Neural cell (in vitro differentiated cells): Measurements from ENCODE around the gene UBE2L3. TPM values are rescaled to one million over a fixed set of nuclear protein-coding genes. Genes with fewer than 3 reads are reported as not detected.

Experiments used
- H2AFZ ChIP-seq: fragments of 200-600, 300-800 bp; sonication (generic), shearing (Covaris generic); 2 replicates; pipeline ENCODE4 v1.6.0; 2014; ENCODE audit warnings: low read depth, mild to moderate bottlenecking, antibody characterized with exemption, low read length, moderate library complexity
- H3F3A ChIP-seq: fragments of 200-600 bp; shearing (Covaris generic); 2 replicates; pipeline ENCODE4 v1.6.1; 2016; ENCODE audit warnings: mild to moderate bottlenecking, moderate library complexity, mixed read lengths, antibody characterized with exemption, low read length; ENCODE audit not compliant: insufficient read depth, poor library complexity, severe bottlenecking
- H3K27ac ChIP-seq: fragments of 200-600, 300-800 bp; sonication (generic), shearing (Covaris generic); 2 replicates; pipeline ENCODE4 v1.5.1; 2014; ENCODE audit warnings: mild to moderate bottlenecking, low read length, moderate library complexity
- H3K27me3 ChIP-seq: fragments of 300-800, 200-600 bp; sonication (generic), shearing (Covaris generic); 2 replicates; pipeline ENCODE4 v1.6.0; 2014; ENCODE audit warnings: mild to moderate bottlenecking, low read depth, low read length, moderate library complexity; ENCODE audit not compliant: insufficient read depth
- H3K36me3 ChIP-seq: fragments of 300-800, 200-600 bp; sonication (generic), shearing (Covaris generic); 2 replicates; pipeline ENCODE4 v1.5.1; 2014; ENCODE audit warnings: mild to moderate bottlenecking, antibody characterized with exemption, low read length, moderate library complexity; ENCODE audit not compliant: insufficient read depth
- H3K4me2 ChIP-seq: fragments of 300-800, 200-600 bp; sonication (generic), shearing (Covaris generic); 2 replicates; pipeline ENCODE4 v1.6.0; 2014; ENCODE audit warnings: mild to moderate bottlenecking, low read length
- H3K4me3 ChIP-seq: fragments of 300-800, 200-600 bp; sonication (generic), shearing (Covaris generic); 2 replicates; pipeline ENCODE4 v1.5.1; 2014; ENCODE audit warnings: mild to moderate bottlenecking, low read length, moderate library complexity
- H3K79me2 ChIP-seq: fragments of 200-600 bp; shearing (Covaris generic); replicated peaks from 2 replicates; pipeline ENCODE4 v1.6.0; 2014; ENCODE audit warnings: mild to moderate bottlenecking, low read length, moderate library complexity; ENCODE audit not compliant: insufficient read depth
- H3K9ac ChIP-seq: fragments of 300-800, 200-600 bp; sonication (generic), shearing (Covaris generic); 2 replicates; pipeline ENCODE4 v1.6.1; 2016; ENCODE audit warnings: mild to moderate bottlenecking, low read length, mixed read lengths
- H3K9me2 ChIP-seq: fragments of 200-600 bp; shearing (Covaris generic); 2 replicates; pipeline ENCODE4 v1.6.1; 2016; ENCODE audit warnings: mild to moderate bottlenecking, low read length, mixed read lengths; ENCODE audit not compliant: insufficient read depth
- H3K9me3 ChIP-seq: fragments of 200-600, 300-800 bp; sonication (generic), shearing (Covaris generic); 2 replicates; pipeline ENCODE4 v1.6.1; 2016; ENCODE audit warnings: mild to moderate bottlenecking, mixed run types, low read length, moderate library complexity, mixed read lengths
- H4K20me1 ChIP-seq: fragments of 200-600 bp; shearing (Covaris generic); 2 replicates; pipeline ENCODE4 v1.6.1; 2016; ENCODE audit warnings: mild to moderate bottlenecking, mixed run types; ENCODE audit not compliant: insufficient read depth
- CTCF ChIP-seq: fragments of 450-650 bp; IDR thresholded peaks from 2 replicates; pipeline ENCODE4 v1.5.1; 2014; ENCODE audit warnings: antibody characterized with exemption, mild to moderate bottlenecking, moderate library complexity; ENCODE audit not compliant: poor library complexity, severe bottlenecking
- EP300 ChIP-seq: fragments of 450-650 bp; conservative IDR thresholded peaks from 2 replicates; pipeline ENCODE4 v1.6.1; 2014; ENCODE audit warnings: antibody characterized with exemption, mild to moderate bottlenecking, moderate library complexity; ENCODE audit not compliant: poor library complexity, severe bottlenecking
- EZH2 ChIP-seq: fragments of 200-600, 300-800 bp; shearing (Covaris generic), sonication (generic); IDR thresholded peaks from 2 replicates; pipeline ENCODE4 v1.6.1; 2014; ENCODE audit warnings: antibody characterized with exemption, low read length, borderline replicate concordance, mild to moderate bottlenecking; ENCODE audit not compliant: insufficient read depth, poor library complexity, severe bottlenecking
- MXI1 ChIP-seq: fragments of 450-650 bp; conservative IDR thresholded peaks from 2 replicates; pipeline ENCODE4 v1.6.1; 2014; ENCODE audit warnings: antibody characterized with exemption, mild to moderate bottlenecking; ENCODE audit not compliant: poor library complexity, severe bottlenecking
- POLR2AphosphoS5 ChIP-seq: IDR thresholded peaks from 2 replicates; pipeline ENCODE4 v1.6.1; 2012
- RAD21 ChIP-seq: fragments of 450-650 bp; conservative IDR thresholded peaks from 2 replicates; pipeline ENCODE4 v1.6.1; 2014; ENCODE audit warnings: antibody characterized with exemption, mild to moderate bottlenecking, moderate library complexity
- SMC3 ChIP-seq: fragments of 450-650 bp; conservative IDR thresholded peaks from 2 replicates; pipeline ENCODE4 v1.6.1; 2014; ENCODE audit warnings: antibody characterized with exemption, mild to moderate bottlenecking, moderate library complexity; ENCODE audit not compliant: poor library complexity
- TAF1 ChIP-seq: IDR thresholded peaks from 2 replicates; pipeline ENCODE4 v1.6.1; 2012; ENCODE audit warnings: low read depth
- polyA plus RNA-seq: library from polyadenylated mRNA; depleted of rRNA; stranded (reverse); fragments of >200 nt; gene quantifications from 2 replicates; pipeline ENCODE4 v1.2.3, GENCODE V29; 2014
- TF ChIP-seq, protein P1 (sequence below): IDR thresholded peaks from 2 replicates; pipeline ENCODE4 v1.6.1; 2012; ENCODE audit warnings: borderline replicate concordance

Gene UBE2L3
- polyA plus RNA-seq, 1 donor from 2014 or later = 49.1 TPM

DNA sequence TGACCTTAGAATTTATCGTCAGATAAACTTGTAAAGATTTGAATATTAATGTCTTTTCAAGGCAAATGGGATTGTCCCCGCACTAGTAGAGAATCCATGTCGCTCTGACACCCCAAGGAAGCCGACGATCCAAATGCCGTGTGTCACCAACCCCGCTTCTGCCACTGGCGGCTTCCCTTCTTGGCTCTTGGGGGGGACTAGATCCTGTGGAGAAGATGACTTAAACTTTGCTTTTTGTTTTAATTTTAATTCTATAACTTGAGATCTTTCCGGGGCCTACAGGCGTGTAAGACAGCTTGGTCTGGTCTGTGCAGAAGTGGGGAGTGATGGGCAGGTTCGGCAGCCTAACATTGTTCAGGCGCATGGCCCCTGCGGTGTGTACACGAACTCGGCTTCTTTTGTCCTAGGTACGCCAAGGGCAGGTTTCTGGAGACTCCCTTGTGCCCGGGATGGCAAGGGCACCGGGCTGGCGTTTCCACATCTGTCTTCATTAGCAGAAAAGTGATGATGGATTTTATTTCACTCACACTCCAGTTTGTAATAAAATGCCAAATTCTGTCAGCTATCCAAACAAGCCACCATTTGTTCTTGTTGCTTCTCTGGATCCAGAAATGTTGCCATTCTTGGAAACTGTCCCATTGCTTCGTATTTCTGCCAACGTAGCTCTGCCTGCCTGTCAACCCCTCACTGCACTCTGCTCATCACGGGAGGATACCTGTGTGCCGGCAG, 55.6 kb downstream of the UBE2L3 start:
- TF ChIP-seq, protein P1, sequence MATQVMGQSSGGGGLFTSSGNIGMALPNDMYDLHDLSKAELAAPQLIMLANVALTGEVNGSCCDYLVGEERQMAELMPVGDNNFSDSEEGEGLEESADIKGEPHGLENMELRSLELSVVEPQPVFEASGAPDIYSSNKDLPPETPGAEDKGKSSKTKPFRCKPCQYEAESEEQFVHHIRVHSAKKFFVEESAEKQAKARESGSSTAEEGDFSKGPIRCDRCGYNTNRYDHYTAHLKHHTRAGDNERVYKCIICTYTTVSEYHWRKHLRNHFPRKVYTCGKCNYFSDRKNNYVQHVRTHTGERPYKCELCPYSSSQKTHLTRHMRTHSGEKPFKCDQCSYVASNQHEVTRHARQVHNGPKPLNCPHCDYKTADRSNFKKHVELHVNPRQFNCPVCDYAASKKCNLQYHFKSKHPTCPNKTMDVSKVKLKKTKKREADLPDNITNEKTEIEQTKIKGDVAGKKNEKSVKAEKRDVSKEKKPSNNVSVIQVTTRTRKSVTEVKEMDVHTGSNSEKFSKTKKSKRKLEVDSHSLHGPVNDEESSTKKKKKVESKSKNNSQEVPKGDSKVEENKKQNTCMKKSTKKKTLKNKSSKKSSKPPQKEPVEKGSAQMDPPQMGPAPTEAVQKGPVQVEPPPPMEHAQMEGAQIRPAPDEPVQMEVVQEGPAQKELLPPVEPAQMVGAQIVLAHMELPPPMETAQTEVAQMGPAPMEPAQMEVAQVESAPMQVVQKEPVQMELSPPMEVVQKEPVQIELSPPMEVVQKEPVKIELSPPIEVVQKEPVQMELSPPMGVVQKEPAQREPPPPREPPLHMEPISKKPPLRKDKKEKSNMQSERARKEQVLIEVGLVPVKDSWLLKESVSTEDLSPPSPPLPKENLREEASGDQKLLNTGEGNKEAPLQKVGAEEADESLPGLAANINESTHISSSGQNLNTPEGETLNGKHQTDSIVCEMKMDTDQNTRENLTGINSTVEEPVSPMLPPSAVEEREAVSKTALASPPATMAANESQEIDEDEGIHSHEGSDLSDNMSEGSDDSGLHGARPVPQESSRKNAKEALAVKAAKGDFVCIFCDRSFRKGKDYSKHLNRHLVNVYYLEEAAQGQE = no peak
- no peak for TF ChIP-seq MXI1
- no peak for TF ChIP-seq EZH2
- TF ChIP-seq SMC3 = no peak
- no peak for TF ChIP-seq TAF1
- TF ChIP-seq RAD21 = no peak
- no peak for TF ChIP-seq CTCF
- TF ChIP-seq EP300 = no peak
- TF ChIP-seq POLR2AphosphoS5 = no peak
- H3K27ac ChIP-seq = no peak overlapping the region
- no peaks in the 10 kb centered on the region for H3K79me2 ChIP-seq
- no peak overlapping the region for H3K4me2 ChIP-seq
- H3K9me3 ChIP-seq = no peaks in the 10 kb centered on the region
- no peaks in the 10 kb centered on the region for H3K36me3 ChIP-seq
- no peaks in the 10 kb centered on the region for H3K27me3 ChIP-seq
- H2AFZ ChIP-seq = no peak overlapping the region
- no peaks in the 10 kb centered on the region for H3F3A ChIP-seq
- no peak overlapping the region for H3K4me3 ChIP-seq
- H3K9me2 ChIP-seq = no peaks in the 10 kb centered on the region
- no peaks in the 10 kb centered on the region for H4K20me1 ChIP-seq
- H3K9ac ChIP-seq = no peak overlapping the region

DNA sequence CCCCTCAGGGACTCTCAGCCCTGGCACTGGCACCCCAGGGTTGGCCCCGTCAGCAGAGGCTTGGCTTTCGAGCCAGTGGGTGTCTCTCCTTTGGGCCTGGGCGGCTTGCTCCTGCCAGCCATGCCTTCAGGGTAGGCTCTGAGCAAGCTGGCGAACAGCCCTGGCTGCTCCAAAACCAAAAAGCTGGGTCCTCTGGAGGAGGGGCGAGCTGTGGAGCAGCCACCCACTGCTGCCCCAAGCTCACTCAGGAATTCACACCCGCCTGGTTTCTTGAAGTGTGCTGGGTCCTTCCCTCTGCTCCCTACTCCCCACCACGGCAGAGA, 56.1 kb downstream of the UBE2L3 start:
- Histone ChIP-seq H3K36me3 (no peaks in the 10 kb centered on the region), H3K9me2 (no peaks in the 10 kb centered on the region), H2AFZ (no peak overlapping the region), H3K9me3 (no peaks in the 10 kb centered on the region), H3K4me3 (no peak overlapping the region), H3K27ac (no peak overlapping the region), H4K20me1 (no peaks in the 10 kb centered on the region), H3K27me3 (no peaks in the 10 kb centered on the region), H3K4me2 (no peak overlapping the region), H3K9ac (no peak overlapping the region), H3K79me2 (no peaks in the 10 kb centered on the region), H3F3A (no peaks in the 10 kb centered on the region)
- TF ChIP-seq EP300 (no peak), POLR2AphosphoS5 (no peak), TAF1 (no peak), EZH2 (no peak), RAD21 (no peak), CTCF (no peak), SMC3 (no peak), MXI1 (no peak)
- TF ChIP-seq, protein P1 = no peak
